Glutamatergic neuron (in vitro differentiated cells): ENCODE measurements around the gene RSRC1. TPM values are rescaled to one million over a fixed set of nuclear protein-coding genes. Genes with fewer than 3 reads are reported as not detected.

ENCODE experiments used
- DNase-seq: peaks from one replicate; pipeline ENCODE4 v3.0.0; 2022
- H3K27ac Mint-ChIP-seq: one replicate; pipeline ENCODE4 v1.8.0; 2020; ENCODE audit warnings: mild to moderate bottlenecking, mixed read lengths, inconsistent platforms; ENCODE audit not compliant: unreplicated experiment
- H3K27me3 Mint-ChIP-seq: one replicate; pipeline ENCODE4 v1.8.0; 2020; ENCODE audit warnings: mild to moderate bottlenecking, moderate library complexity, mixed read lengths, inconsistent platforms; ENCODE audit not compliant: unreplicated experiment
- H3K36me3 Mint-ChIP-seq: one replicate; pipeline ENCODE4 v1.8.0; 2020; ENCODE audit warnings: mild to moderate bottlenecking, mixed read lengths, inconsistent platforms; ENCODE audit not compliant: unreplicated experiment
- H3K4me1 Mint-ChIP-seq: one replicate; pipeline ENCODE4 v1.8.0; 2020; ENCODE audit warnings: mild to moderate bottlenecking, low read depth, mixed read lengths, inconsistent platforms; ENCODE audit not compliant: unreplicated experiment
- H3K4me3 Mint-ChIP-seq: one replicate; pipeline ENCODE4 v1.8.0; 2020; ENCODE audit warnings: mild to moderate bottlenecking, mixed read lengths, inconsistent platforms; ENCODE audit not compliant: unreplicated experiment
- H3K9me3 Mint-ChIP-seq: one replicate; pipeline ENCODE4 v1.8.0; 2020; ENCODE audit warnings: mild to moderate bottlenecking, moderate library complexity, mixed read lengths, inconsistent platforms; ENCODE audit not compliant: unreplicated experiment
- total RNA-seq: library from RNA; stranded (reverse); fragmentation: NEBNext Ultra II Directional; extraction: Animal tissue kit (Norgen Biotek cat#: 25700); gene quantifications from one replicate; pipeline ENCODE4 v1.2.1, GENCODE V29; 2021; ENCODE audit not compliant: unreplicated experiment
- TF ChIP-seq, protein P1 (sequence below): fragments of 200-600 bp; sonication (generic); IDR thresholded peaks from one replicate; pipeline ENCODE4 v1.5.0; 2021; ENCODE audit not compliant: partially characterized antibody, unreplicated experiment

The RSRC1 gene
- total RNA-seq, 1 donor from 2014 or later, result 93.9 TPM

- Mint-ChIP-seq H3K4me3 (no peak overlapping the region), H3K27ac (no peak overlapping the region), H3K27me3 (no peaks in the 10 kb centered on the region), H3K4me1 (peaks cover 3% of the 10 kb centered on the region), H3K9me3 (no peaks in the 10 kb centered on the region), H3K36me3 (no peaks in the 10 kb centered on the region)
- TF ChIP-seq, protein P1, sequence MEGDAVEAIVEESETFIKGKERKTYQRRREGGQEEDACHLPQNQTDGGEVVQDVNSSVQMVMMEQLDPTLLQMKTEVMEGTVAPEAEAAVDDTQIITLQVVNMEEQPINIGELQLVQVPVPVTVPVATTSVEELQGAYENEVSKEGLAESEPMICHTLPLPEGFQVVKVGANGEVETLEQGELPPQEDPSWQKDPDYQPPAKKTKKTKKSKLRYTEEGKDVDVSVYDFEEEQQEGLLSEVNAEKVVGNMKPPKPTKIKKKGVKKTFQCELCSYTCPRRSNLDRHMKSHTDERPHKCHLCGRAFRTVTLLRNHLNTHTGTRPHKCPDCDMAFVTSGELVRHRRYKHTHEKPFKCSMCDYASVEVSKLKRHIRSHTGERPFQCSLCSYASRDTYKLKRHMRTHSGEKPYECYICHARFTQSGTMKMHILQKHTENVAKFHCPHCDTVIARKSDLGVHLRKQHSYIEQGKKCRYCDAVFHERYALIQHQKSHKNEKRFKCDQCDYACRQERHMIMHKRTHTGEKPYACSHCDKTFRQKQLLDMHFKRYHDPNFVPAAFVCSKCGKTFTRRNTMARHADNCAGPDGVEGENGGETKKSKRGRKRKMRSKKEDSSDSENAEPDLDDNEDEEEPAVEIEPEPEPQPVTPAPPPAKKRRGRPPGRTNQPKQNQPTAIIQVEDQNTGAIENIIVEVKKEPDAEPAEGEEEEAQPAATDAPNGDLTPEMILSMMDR, result no peak
- no peak for DNase-seq
Measured at GRCh38 chr3:158419820-158420653, 310.1 kb downstream of the RSRC1 start.

DNA sequence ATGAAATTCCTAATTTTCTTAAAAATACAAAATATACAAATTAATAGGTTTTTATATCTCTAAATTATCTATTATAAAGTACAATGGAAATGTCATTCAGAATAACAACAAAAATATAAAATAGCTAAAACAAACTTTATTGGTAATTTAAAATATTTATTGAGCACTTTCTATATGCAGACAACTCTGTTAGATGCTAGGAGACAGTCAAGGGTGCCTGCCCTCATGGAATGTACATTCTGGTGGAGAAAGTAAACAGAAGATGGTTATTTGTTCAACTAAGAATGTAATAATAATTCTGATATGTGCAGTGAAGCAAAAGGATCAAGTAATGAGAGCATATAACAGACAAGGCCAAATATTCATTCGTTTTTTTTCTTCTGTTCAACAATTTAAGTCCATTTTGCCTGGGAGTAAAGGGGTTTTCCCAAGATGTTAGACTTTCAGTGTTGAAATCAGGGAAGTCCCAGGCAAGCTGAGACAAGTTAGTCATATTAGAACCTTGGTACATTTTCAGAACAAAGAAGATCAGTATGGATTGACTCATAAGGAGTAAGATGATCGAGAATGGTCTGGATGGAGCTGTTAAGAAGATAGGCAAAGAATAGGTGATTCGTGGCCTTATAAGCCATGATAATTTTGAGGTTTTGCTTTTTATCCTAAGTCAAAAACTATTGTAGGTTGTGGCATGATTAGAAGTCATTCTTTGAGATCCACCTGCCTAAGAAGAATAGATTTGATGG is 310.9 kb downstream of the RSRC1 start:
- Mint-ChIP-seq H3K9me3 (no peaks in the 10 kb centered on the region), H3K36me3 (no peaks in the 10 kb centered on the region), H3K4me1 (peaks cover 3% of the 10 kb centered on the region), H3K4me3 (no peak overlapping the region), H3K27ac (no peak overlapping the region), H3K27me3 (no peaks in the 10 kb centered on the region)
- no peak for DNase-seq
- TF ChIP-seq, protein P1, result no peak

- no peak for DNase-seq
- Mint-ChIP-seq H3K27ac (no peak overlapping the region), H3K4me1 (peaks cover 14% of the 10 kb centered on the region), H3K4me3 (no peak overlapping the region), H3K9me3 (no peaks in the 10 kb centered on the region), H3K36me3 (no peaks in the 10 kb centered on the region), H3K27me3 (no peaks in the 10 kb centered on the region)
- TF ChIP-seq, protein P1, result no peak
Measured at GRCh38 chr3:158430448-158430847, 320.6 kb downstream of the RSRC1 start.

- H3K4me1 Mint-ChIP-seq, result peaks cover 14% of the 10 kb centered on the region
- no peak overlapping the region for H3K27ac Mint-ChIP-seq
- no peak for DNase-seq
- TF ChIP-seq, protein P1, result no peak
- no peak overlapping the region for H3K4me3 Mint-ChIP-seq
- no peaks in the 10 kb centered on the region for H3K27me3 Mint-ChIP-seq
- H3K9me3 Mint-ChIP-seq, result no peaks in the 10 kb centered on the region
- H3K36me3 Mint-ChIP-seq, result no peaks in the 10 kb centered on the region
Measured at GRCh38 chr3:158430968-158431367, 321.1 kb downstream of the RSRC1 start.

- Mint-ChIP-seq H3K4me3 (no peak overlapping the region), H3K36me3 (no peaks in the 10 kb centered on the region), H3K9me3 (no peaks in the 10 kb centered on the region), H3K27me3 (no peaks in the 10 kb centered on the region), H3K4me1 (peaks cover 14% of the 10 kb centered on the region), H3K27ac (no peak overlapping the region)
- no peak for DNase-seq
- TF ChIP-seq, protein P1, result no peak
Measured at GRCh38 chr3:158431829-158432228, 321.9 kb downstream of the RSRC1 start.
